K562 (cell line): Measurements from ENCODE around the gene FRMPD4. TPM values are rescaled to one million over a fixed set of nuclear protein-coding genes. Genes with fewer than 3 reads are reported as not detected.

Experiments used
- ATAC-seq: fragments of 200-7000 bp; cut with Tn5 transposase; 3 replicates; pipeline ENCODE4 v1.9.1; 2020; ENCODE audit warnings: moderate library complexity
- BruUV-seq: library from RNA; stranded (reverse); fragments of 400-500 nt; replicated peaks from 2 replicates; lab custom pipeline; 2021; lab: Mats Ljungman, UMichigan
- CTCF ChIA-PET: fragments of 300-600 bp; formaldehyde crosslinking; extraction: SDS; loops from one replicate; lab custom pipeline; 2021; ENCODE audit warnings: low intra/inter-chr PET ratio; lab: Yijun Ruan, JAX
- POLR2A ChIA-PET: fragments of 300-600, 350-650 bp; sonication (Branson Sonifier 250); formaldehyde crosslinking; extraction: SDS; loops from one replicate; lab custom pipeline; 2021; ENCODE audit warnings: antibody characterized with exemption, inconsistent platforms; lab: Yijun Ruan, JAX
- DNase-seq, 4 experiments: peaks; one replicate each; pipeline versions ENCODE4 v3.0.0 to v3.0.0-alpha.2; 2011 to 2018; ENCODE audit warnings: low spot score in 3 of 4, mixed read lengths in 3 of 4; ENCODE audit errors: extremely low read depth in 1 of 4
- FAIRE-seq: peaks from 2 replicates; lab custom pipeline; 2011; peaks lifted over from hg19 to GRCh38; lab: Jason Lieb, UNC
- H2AFZ ChIP-seq: 2 replicates; pipeline ENCODE4 v1.6.0; 2011; ENCODE audit warnings: low read depth, low read length, control low read depth, inconsistent platforms
- H3K27ac ChIP-seq: fragments of 200-600 bp; 3 replicates; pipeline ENCODE4 v1.8.0; 2011; ENCODE audit warnings: low read depth, mild to moderate bottlenecking, control low read depth, inconsistent platforms, low read length, moderate library complexity, mixed read lengths; ENCODE audit errors: extremely low read depth
- H3K27me3 ChIP-seq, 2 experiments: fragments of 300-600 bp in 1 of 2; 2 replicates in 1 of 2; 3 replicates in 1 of 2; pipeline versions ENCODE4 v1.6.0 to v1.8.0; 2011; ENCODE audit warnings: inconsistent platforms in 2 of 2, low read length in 2 of 2, mild to moderate bottlenecking in 1 of 2, mixed read lengths in 1 of 2, moderate library complexity in 1 of 2; ENCODE audit not compliant: control insufficient read depth in 2 of 2, insufficient read depth in 2 of 2
- H3K36me3 ChIP-seq: fragments of 300-600 bp; 3 replicates; pipeline ENCODE4 v1.8.0; 2011; ENCODE audit warnings: mild to moderate bottlenecking, low read length, inconsistent platforms; ENCODE audit not compliant: control insufficient read depth, insufficient read depth
- H3K4me1 ChIP-seq, 2 experiments: fragments of 200-600 bp in 1 of 2; replicated peaks in 1 of 2; 2 replicates in 1 of 2; 3 replicates in 1 of 2; pipeline versions ENCODE4 v1.5.1 to v1.8.0; 2011; ENCODE audit warnings: inconsistent platforms in 2 of 2, low read length in 2 of 2, mild to moderate bottlenecking in 1 of 2, mixed read lengths in 1 of 2, moderate library complexity in 1 of 2; ENCODE audit not compliant: control insufficient read depth in 2 of 2, insufficient read depth in 2 of 2
- H3K4me2 ChIP-seq: 2 replicates; pipeline ENCODE4 v1.6.1; 2011; ENCODE audit warnings: low read length, control low read depth, inconsistent platforms, mixed read lengths; ENCODE audit not compliant: insufficient read depth
- H3K4me3 ChIP-seq: fragments of 200-600 bp; sonication (generic), shearing (Covaris generic); 2 replicates; pipeline ENCODE4 v1.5.1; 2016; ENCODE audit warnings: control low read depth, inconsistent platforms
- H3K79me2 ChIP-seq: fragments of 200-600 bp; 3 replicates; pipeline ENCODE4 v1.8.0; 2011; ENCODE audit warnings: low read length, inconsistent platforms; ENCODE audit not compliant: control insufficient read depth, insufficient read depth
- H3K9ac ChIP-seq, 2 experiments: 2 replicates each; pipeline versions ENCODE4 v1.6.0 to v1.6.1; 2011; ENCODE audit warnings: low read depth in 2 of 2, low read length in 2 of 2, control low read depth in 1 of 2, inconsistent platforms in 1 of 2, mild to moderate bottlenecking in 1 of 2, mixed read lengths in 1 of 2; ENCODE audit not compliant: insufficient read depth in 1 of 2
- H3K9me1 ChIP-seq: one replicate; pipeline ENCODE4 v1.6.0; 2011; ENCODE audit warnings: inconsistent platforms, mild to moderate bottlenecking, low read length, moderate library complexity; ENCODE audit not compliant: control insufficient read depth, insufficient read depth
- H3K9me3 ChIP-seq: replicated peaks from 2 replicates; pipeline ENCODE4 v1.5.1; 2011; ENCODE audit warnings: low read depth, low read length, inconsistent platforms; ENCODE audit not compliant: control insufficient read depth, insufficient read depth
- H4K20me1 ChIP-seq: replicated peaks from 2 replicates; pipeline ENCODE4 v1.6.1; 2011; ENCODE audit warnings: low read length, inconsistent platforms, mixed read lengths; ENCODE audit not compliant: control insufficient read depth, insufficient read depth
- HCFC1 ChIP-seq: IDR thresholded peaks from 2 replicates; pipeline ENCODE4 v1.6.1; 2012; ENCODE audit warnings: low read depth, low read length, improper control_type of control experiment
- MCM5 ChIP-seq: fragments of 450-650 bp; IDR thresholded peaks from 2 replicates; pipeline ENCODE4 v1.6.1; 2016; ENCODE audit warnings: low read depth
- POLR2B ChIP-seq: fragments of 450-650 bp; IDR thresholded peaks from 2 replicates; pipeline ENCODE4 v1.6.1; 2018; ENCODE audit warnings: low read depth; ENCODE audit not compliant: partially characterized antibody
- ZBTB12 ChIP-seq: fragments of 250-450 bp; sonication (Bioruptor Pico); IDR thresholded peaks from 2 replicates; pipeline ENCODE4 v1.4.0; 2020
- ZKSCAN1 ChIP-seq: fragments of 150-350 bp; IDR thresholded peaks from 2 replicates; pipeline ENCODE4 v1.6.1; 2016; ENCODE audit warnings: low read depth, low read length
- ZNF134 ChIP-seq: fragments of 250-450 bp; sonication (Bioruptor Pico); conservative IDR thresholded peaks from 2 replicates; pipeline ENCODE4 v1.4.0; 2020
- in situ Hi-C: fragments of 300-500 bp; cut with MboI; formaldehyde crosslinking; loops from 4 replicates; pipeline ENCODE4 v1.15.0; 2018; ENCODE audit warnings: inconsistent platforms, mixed read lengths
- intact Hi-C: fragments of 100-400 bp; cut with micrococcal nuclease; formaldehyde crosslinking; loops from 2 replicates; pipeline ENCODE4 v1.14.2; 2022
- polyA plus RNA-seq, 8 experiments: library from polyadenylated mRNA; depleted of rRNA in 4 of 8; stranded (reverse) in 5 of 8; unstranded in 3 of 8; fragments of >200 nt; fragmentation: Nextera tagmentation in 2 of 8; fragmentation: Illumina TruSeq in 1 of 8; extraction: Ambion mirVana in 2 of 8; extraction: Trizol in 1 of 8; gene quantifications; 2 replicates each; pipeline versions ENCODE4 v1.2.1 to v1.2.3, GENCODE V29; 2011 to 2014; ENCODE audit warnings: inconsistent platforms in 1 of 8, missing spikeins in 1 of 8
- total RNA-seq, 7 experiments: library from RNA; depleted of rRNA in 6 of 7; stranded (reverse); fragments of >200 nt in 6 of 7; fragmentation: Illumina TruSeq in 2 of 7; extraction: Trizol in 2 of 7; gene quantifications; 2 replicates each; pipeline versions ENCODE4 v1.2.1 to v1.2.3, GENCODE V29; 2011 to 2021; ENCODE audit warnings: low replicate concordance in 1 of 7
- TF ChIP-seq, protein P1 (sequence below): sonication (generic); formaldehyde crosslinking; IDR thresholded peaks from 2 replicates; pipeline ENCODE4 v1.8.0; 2022; ENCODE audit warnings: mild to moderate bottlenecking, missing genetic modification reagents

The FRMPD4 gene
- total and polyA plus RNA-seq, 9 of the 15 experiments (the other 6 are each of a cell fraction or from before 2014, with no cell fraction given) = not detected

DNA sequence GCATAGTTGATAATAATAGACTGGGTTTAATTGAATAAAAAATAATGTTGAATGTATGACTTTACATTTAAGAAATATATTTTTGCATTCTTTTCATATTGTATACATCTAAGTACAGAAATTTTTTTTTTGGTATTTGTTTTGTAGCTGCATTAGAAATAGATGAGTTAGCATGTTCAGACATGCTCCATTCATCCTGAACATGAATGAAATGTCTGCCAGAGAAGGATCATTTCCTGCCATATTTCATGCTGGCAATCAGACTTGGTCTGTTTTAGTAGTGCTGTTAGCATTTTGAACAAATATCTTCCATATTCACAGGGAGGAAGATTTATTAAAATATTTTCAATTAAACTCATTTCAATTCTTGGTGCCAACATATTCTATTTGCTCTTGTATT is 98.9 kb downstream of the FRMPD4 start:
- no peak overlapping the region for H2AFZ ChIP-seq
- in situ Hi-C loops = no loop called here
- TF ChIP-seq ZBTB12 (CRISPR knock-in tag) = no peak
- TF ChIP-seq MCM5 = no peak
- TF ChIP-seq POLR2B = no peak
- TF ChIP-seq HCFC1 = no peak
- TF ChIP-seq ZNF134 = no peak
- TF ChIP-seq, protein P1, sequence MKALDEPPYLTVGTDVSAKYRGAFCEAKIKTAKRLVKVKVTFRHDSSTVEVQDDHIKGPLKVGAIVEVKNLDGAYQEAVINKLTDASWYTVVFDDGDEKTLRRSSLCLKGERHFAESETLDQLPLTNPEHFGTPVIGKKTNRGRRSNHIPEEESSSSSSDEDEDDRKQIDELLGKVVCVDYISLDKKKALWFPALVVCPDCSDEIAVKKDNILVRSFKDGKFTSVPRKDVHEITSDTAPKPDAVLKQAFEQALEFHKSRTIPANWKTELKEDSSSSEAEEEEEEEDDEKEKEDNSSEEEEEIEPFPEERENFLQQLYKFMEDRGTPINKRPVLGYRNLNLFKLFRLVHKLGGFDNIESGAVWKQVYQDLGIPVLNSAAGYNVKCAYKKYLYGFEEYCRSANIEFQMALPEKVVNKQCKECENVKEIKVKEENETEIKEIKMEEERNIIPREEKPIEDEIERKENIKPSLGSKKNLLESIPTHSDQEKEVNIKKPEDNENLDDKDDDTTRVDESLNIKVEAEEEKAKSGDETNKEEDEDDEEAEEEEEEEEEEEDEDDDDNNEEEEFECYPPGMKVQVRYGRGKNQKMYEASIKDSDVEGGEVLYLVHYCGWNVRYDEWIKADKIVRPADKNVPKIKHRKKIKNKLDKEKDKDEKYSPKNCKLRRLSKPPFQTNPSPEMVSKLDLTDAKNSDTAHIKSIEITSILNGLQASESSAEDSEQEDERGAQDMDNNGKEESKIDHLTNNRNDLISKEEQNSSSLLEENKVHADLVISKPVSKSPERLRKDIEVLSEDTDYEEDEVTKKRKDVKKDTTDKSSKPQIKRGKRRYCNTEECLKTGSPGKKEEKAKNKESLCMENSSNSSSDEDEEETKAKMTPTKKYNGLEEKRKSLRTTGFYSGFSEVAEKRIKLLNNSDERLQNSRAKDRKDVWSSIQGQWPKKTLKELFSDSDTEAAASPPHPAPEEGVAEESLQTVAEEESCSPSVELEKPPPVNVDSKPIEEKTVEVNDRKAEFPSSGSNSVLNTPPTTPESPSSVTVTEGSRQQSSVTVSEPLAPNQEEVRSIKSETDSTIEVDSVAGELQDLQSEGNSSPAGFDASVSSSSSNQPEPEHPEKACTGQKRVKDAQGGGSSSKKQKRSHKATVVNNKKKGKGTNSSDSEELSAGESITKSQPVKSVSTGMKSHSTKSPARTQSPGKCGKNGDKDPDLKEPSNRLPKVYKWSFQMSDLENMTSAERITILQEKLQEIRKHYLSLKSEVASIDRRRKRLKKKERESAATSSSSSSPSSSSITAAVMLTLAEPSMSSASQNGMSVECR (CRISPR knock-in tag) = no peak
- TF ChIP-seq ZKSCAN1 = no peak
- TF ChIP-seq, all 486 proteins: peak for 0
- H3K9me1 ChIP-seq = no peaks in the 10 kb centered on the region
- no peak overlapping the region for H3K27ac ChIP-seq
- DNase-seq (no peak), ATAC-seq (no peak), FAIRE-seq (no peak)
- ChIA-PET CTCF (no interaction called here), POLR2A (no interaction called here)
- no peaks in the 10 kb centered on the region for H3K4me1 ChIP-seq
- H3K9ac ChIP-seq = no peak overlapping the region
- intact Hi-C loops = no loop called here
- no peaks in the 10 kb centered on the region for H3K27me3 ChIP-seq
- H3K4me2 ChIP-seq = no peak overlapping the region
- H3K36me3 ChIP-seq = no peaks in the 10 kb centered on the region
- no peaks in the 10 kb centered on the region for H3K79me2 ChIP-seq
- no peaks in the 10 kb centered on the region for H4K20me1 ChIP-seq
- H3K9me3 ChIP-seq = no peaks in the 10 kb centered on the region
- no TSS peak for BruUV-seq
- no peak overlapping the region for H3K4me3 ChIP-seq
